Thymus (tissue), 11 donors: ENCODE data around the gene GPATCH8. TPM values are rescaled to one million over a fixed set of nuclear protein-coding genes. Genes with fewer than 3 reads are reported as not detected.
"Not testable (repeated sequence)": the region's sequence is repeated elsewhere in the genome, so short reads cannot be mapped to it uniquely, and the experiment has no call there.

Experiments used
- DNase-seq, 9 donors: peaks; one replicate each; pipeline ENCODE4 v3.0.0-alpha.2; 2013; ENCODE audit warnings: low spot score in 9 of 9, low read depth in 6 of 9, missing footprints in 1 of 9
- H3K27ac ChIP-seq, 2 donors: one replicate each; pipeline ENCODE4 v1.5.1; 2013; ENCODE audit warnings: control low read depth in 1 of 2, low read depth in 1 of 2, low read length in 1 of 2, mild to moderate bottlenecking in 1 of 2, moderate library complexity in 1 of 2
- H3K27me3 ChIP-seq, 2 donors: one replicate each; pipeline ENCODE4 v1.5.1; 2013; ENCODE audit warnings: low read length in 1 of 2; ENCODE audit not compliant: control insufficient read depth in 2 of 2, insufficient read depth in 1 of 2
- H3K36me3 ChIP-seq, 2 donors: one replicate each; pipeline ENCODE4 v1.5.1; 2013; ENCODE audit warnings: low read length in 1 of 2, mild to moderate bottlenecking in 1 of 2, moderate library complexity in 1 of 2; ENCODE audit not compliant: control insufficient read depth in 2 of 2, insufficient read depth in 2 of 2
- H3K4me1 ChIP-seq, 2 donors: one replicate each; pipeline ENCODE4 v1.5.1; 2013; ENCODE audit warnings: low read length in 2 of 2; ENCODE audit not compliant: control insufficient read depth in 2 of 2, insufficient read depth in 2 of 2
- H3K4me3 ChIP-seq, 2 donors: one replicate each; pipeline ENCODE4 v1.5.1; 2013; ENCODE audit warnings: low read length in 2 of 2, control low read depth in 1 of 2, mild to moderate bottlenecking in 1 of 2
- H3K9me3 ChIP-seq, 2 donors: one replicate each; pipeline ENCODE4 v1.5.1; 2013; ENCODE audit warnings: low read length in 1 of 2, mild to moderate bottlenecking in 1 of 2; ENCODE audit not compliant: control insufficient read depth in 2 of 2, insufficient read depth in 1 of 2
- WGBS: extraction: QIAGEN DNeasy Blood & Tissue Kit; methylation state at CpG from one replicate; pipeline ENCODE4 v1.1.7; 2013; 5-methylcytosine and 5-hydroxymethylcytosine counted together
- polyA plus RNA-seq: library from polyadenylated mRNA; stranded (reverse); fragments of 200-250 nt; gene quantifications from one replicate; pipeline ENCODE4 v1.2.3, GENCODE V29; 2013
- total RNA-seq: library from RNA; stranded (reverse); fragments of 120-200 nt; gene quantifications from one replicate; pipeline ENCODE4 v1.2.4, GENCODE V29; 2013
- donor health status: healthy.

GPATCH8 gene
- total and polyA plus RNA-seq, 2 donors, result 11.1 to 12.7 TPM

- 91% methylated on average over 5 of the region's 5 CpGs for WGBS
- Histone ChIP-seq H3K9me3 (no peaks in the 10 kb centered on the region), H3K4me3 (no peak overlapping the region), H3K4me1 (peaks cover 0 to 5% of the 10 kb centered on the region in 2 donors), H3K27ac (no peak overlapping the region), H3K27me3 (peaks cover 0 to 4% of the 10 kb centered on the region in 2 donors), H3K36me3 (no peaks in the 10 kb centered on the region)
- no peak for DNase-seq
Observed at GRCh38 chr17:44543905-44544523, 40.8 kb upstream of the GPATCH8 start.

- H3K27me3 ChIP-seq, result peaks cover 0 to 4% of the 10 kb centered on the region in 2 donors
- WGBS, result 91% methylated on average over 5 of the region's 5 CpGs
- no peak overlapping the region for H3K27ac ChIP-seq
- H3K9me3 ChIP-seq, result no peaks in the 10 kb centered on the region
- peaks cover 0 to 5% of the 10 kb centered on the region in 2 donors for H3K4me1 ChIP-seq
- no peaks in the 10 kb centered on the region for H3K36me3 ChIP-seq
- no peak for DNase-seq
- no peak overlapping the region for H3K4me3 ChIP-seq
Observed at GRCh38 chr17:44543213-44543904, 40.2 kb upstream of the GPATCH8 start.

GRCh38 chr17:44541884-44542581, 38.8 kb upstream of the GPATCH8 start:
- no peak overlapping the region for H3K4me3 ChIP-seq
- H3K4me1 ChIP-seq, result peaks cover 0 to 2% of the 10 kb centered on the region in 2 donors
- H3K36me3 ChIP-seq, result no peaks in the 10 kb centered on the region
- DNase-seq, result no peak
- 83% methylated on average over 8 of the region's 8 CpGs for WGBS
- H3K27me3 ChIP-seq, result peaks cover 0 to 2% of the 10 kb centered on the region in 2 donors
- H3K27ac ChIP-seq, result no peak overlapping the region
- H3K9me3 ChIP-seq, result no peaks in the 10 kb centered on the region

GRCh38 chr17:44540246-44541084, 37.3 kb upstream of the GPATCH8 start:
- Histone ChIP-seq H3K4me1 (peaks cover 0 to 2% of the 10 kb centered on the region in 2 donors), H3K4me3 (no peak overlapping the region), H3K27ac (no peak overlapping the region), H3K36me3 (no peaks in the 10 kb centered on the region), H3K27me3 (peaks cover 0 to 2% of the 10 kb centered on the region in 2 donors), H3K9me3 (no peaks in the 10 kb centered on the region)
- WGBS, result 96% methylated on average over 11 of the region's 11 CpGs
- DNase-seq, result no peak

- 76% methylated on average over 15 of the region's 15 CpGs for WGBS
- H3K27me3 ChIP-seq, result peaks cover 0 to 2% of the 10 kb centered on the region in 2 donors
- peaks cover 0 to 2% of the 10 kb centered on the region in 2 donors for H3K4me1 ChIP-seq
- no peak overlapping the region for H3K27ac ChIP-seq
- no peak for DNase-seq
- H3K4me3 ChIP-seq, result no peak overlapping the region
- H3K36me3 ChIP-seq, result no peaks in the 10 kb centered on the region
- no peaks in the 10 kb centered on the region for H3K9me3 ChIP-seq
Observed at GRCh38 chr17:44539673-44540072, 36.5 kb upstream of the GPATCH8 start.

- H3K9me3 ChIP-seq, H3K4me1 ChIP-seq, H3K27ac ChIP-seq, H3K27me3 ChIP-seq, DNase-seq, H3K36me3 ChIP-seq, H3K4me3 ChIP-seq: not testable (repeated sequence)
- 96% methylated on average over 3 of the region's 3 CpGs for WGBS
Observed at GRCh38 chr17:44537922-44538321, 34.7 kb upstream of the GPATCH8 start.

- peaks cover 0 to 4% of the 10 kb centered on the region in 2 donors for H3K27me3 ChIP-seq
- DNase-seq, result no peak
Observed at GRCh38 chr17:44536090-44536953, 33.1 kb upstream of the GPATCH8 start.

GRCh38 chr17:44533533-44534246, 30.5 kb upstream of the GPATCH8 start:
- no peak overlapping the region for H3K4me3 ChIP-seq
- no peak overlapping the region for H3K27ac ChIP-seq
- no peaks in the 10 kb centered on the region for H3K9me3 ChIP-seq
- H3K36me3 ChIP-seq, result no peaks in the 10 kb centered on the region
- peaks cover 0 to 3% of the 10 kb centered on the region in 2 donors for H3K27me3 ChIP-seq
- peaks cover 0 to 6% of the 10 kb centered on the region in 2 donors for H3K4me1 ChIP-seq
- DNase-seq, result peak in 8 of 9 donors; percentile 55 to 88 (median 73)
- WGBS, result 49% methylated on average over 21 of the region's 21 CpGs

More at GRCh38 chr17:44536090-44536953, 33.1 kb upstream of the GPATCH8 start:
- no peaks in the 10 kb centered on the region for H3K36me3 ChIP-seq
- no peak overlapping the region for H3K4me3 ChIP-seq
- 89% methylated on average over 12 of the region's 12 CpGs for WGBS
- H3K4me1 ChIP-seq, result peaks cover 0 to 6% of the 10 kb centered on the region in 2 donors
- H3K27ac ChIP-seq, result no peak overlapping the region
- H3K9me3 ChIP-seq, result no peaks in the 10 kb centered on the region
